HG03159 (cell line): Measurements from ENCODE around the gene SLC47A2.
"Not testable (repeated sequence)": the region's sequence is repeated elsewhere in the genome, so short reads cannot be mapped to it uniquely, and the experiment has no call there.

Experiments
- ATAC-seq: cut with Tn5 transposase; IDR thresholded peaks from one replicate; pipeline ENCODE4 v1.9.1; 2021; ENCODE audit warnings: mild to moderate bottlenecking, moderate library complexity; ENCODE audit not compliant: unreplicated experiment

Gene SLC47A2

GRCh38 chr17:19709841-19710240 is 6.5 kb downstream of the SLC47A2 start:
- ATAC-seq: no peak

- ATAC-seq: no peak
Observed at GRCh38 chr17:19708431-19709175, 7.8 kb downstream of the SLC47A2 start.

DNA sequence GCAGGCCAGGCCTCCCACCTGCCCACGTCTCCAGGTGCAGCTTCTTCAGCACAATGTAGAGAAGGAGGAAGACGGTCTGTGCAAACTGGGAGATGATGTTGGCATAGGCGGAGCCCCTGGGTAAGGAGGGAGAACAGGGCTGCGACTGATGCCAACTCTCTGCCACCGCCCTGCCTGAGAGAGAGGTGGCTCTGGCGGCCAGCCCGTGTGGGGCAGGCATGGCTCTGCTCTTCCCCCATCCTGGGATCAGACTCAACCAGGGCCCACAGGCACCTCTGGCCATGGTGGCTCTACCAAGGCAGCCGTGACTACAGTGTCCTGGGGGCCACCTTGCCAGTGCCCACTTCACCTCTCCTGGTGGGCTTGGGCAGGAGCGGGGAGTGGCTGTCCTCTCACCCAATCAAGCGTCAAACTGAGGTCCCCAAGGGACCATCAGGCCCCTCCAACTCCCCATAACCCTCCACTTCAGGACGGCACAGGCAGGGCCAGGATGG is 8.6 kb downstream of the SLC47A2 start:
- no peak for ATAC-seq

DNA sequence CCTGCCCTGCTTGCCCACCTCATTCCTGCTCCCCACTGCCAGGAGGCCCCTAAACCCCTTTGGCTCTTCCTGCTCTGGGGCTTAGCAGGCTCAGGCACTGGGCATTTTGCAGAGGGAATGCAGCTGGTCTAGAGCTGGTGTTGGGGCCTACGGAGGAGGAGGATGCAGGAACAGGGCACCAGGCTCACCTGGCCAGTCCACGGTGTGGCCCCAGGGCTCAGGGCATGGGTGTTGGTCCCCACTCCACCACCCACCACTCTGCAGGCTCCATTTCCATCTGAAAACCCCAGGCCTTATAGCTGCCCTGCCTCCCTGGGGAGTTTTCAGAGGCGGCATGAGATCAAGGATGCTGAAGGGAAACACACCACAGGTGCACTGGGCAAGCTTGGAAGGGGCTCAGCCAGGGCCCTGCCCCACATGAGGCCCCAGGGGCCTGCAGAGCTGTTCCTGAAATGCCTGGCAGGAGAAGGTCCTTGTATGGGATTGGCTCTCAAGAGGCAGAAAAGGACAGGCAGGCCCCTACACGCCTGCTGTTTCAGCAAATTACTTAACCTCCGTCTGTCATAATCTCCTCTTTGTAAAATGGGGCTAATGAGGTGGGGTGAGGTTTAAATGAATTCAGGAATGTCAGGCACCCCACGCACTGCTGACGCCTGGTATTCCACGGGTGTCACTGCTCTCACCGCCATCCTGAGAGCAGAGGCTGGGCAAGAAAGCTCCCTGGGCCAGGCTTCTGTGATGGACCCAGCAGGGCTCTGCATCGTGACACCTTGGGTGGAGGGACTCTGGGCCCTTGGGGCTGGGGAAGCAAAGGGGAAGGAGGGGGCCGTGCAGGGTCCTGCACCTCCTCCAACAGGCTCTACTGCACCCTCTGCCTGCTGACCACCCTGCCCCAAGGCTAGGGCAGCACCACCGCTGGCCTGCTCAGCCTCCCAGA is 9.3 kb downstream of the SLC47A2 start:
- no peak for ATAC-seq

DNA sequence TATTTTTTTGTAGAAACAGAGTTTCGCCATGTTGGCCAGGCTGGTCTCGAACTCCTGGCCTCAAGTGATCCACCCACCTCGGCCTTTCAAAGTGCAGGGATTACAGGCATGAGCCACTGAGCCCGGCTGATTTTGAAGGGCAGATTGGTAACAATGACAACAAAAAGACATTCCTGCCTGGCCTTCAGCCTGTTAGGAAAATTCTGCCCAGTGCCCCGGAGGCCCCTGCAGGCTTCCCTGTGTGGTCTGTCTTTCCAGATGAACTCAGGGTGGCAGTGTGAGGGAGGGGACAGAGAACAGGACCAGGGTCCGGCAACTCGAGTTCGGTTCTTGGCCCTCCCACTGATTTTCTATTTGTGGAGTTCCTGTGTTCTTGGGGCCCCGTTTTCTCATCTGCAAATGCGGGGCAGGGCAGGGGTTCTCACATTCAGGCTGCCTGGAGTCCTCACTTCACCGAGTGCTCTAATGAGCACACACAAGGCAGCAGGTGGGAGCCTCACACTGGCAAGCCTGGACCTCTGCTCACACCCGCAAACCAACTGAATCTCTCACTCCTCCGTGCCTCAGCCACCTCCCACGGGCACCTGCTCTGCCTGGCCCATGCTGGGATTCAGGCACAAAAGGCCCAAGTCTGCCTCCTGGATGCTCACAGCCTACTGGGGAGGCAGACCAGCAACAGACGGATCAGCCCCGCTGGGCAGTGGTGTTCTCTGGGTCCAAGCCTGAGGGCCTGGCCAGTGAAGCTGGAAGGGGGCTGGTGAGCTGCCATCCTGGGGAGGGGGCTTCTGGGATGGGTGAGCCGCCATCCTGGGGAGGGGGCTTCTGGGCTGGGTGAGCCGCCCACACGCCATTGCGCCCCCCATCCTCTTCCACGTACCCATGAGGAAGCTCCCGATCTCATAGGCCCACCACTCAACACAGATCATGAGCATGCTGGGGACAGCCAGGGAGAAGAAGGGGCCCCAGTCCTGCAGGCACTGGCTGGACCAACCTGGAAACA is 10.3 kb downstream of the SLC47A2 start:
- no peak for ATAC-seq

DNA sequence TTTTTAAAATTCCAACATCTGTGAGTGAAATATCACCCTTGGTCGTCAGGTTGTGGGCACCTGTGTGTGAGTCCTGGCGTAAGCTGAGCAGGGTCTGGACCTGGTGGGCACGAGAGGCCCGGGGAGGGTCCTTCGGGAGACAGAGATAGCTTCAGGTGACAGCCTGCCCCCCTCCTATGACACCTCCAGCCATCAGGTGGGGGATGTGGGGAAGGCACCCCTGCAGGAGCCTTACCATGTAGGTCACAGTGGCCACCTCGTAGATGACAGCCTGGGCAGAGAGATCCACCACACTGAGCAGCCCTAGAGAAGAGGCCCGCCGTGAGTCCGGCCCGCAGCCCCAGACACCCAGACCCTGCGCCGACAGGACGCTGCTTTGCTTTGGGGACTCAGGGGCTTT is 11.2 kb downstream of the SLC47A2 start:
- no peak for ATAC-seq

- no peak for ATAC-seq
Observed at GRCh38 chr17:19703828-19704613, 12.4 kb downstream of the SLC47A2 start.

- ATAC-seq: no peak
Observed at GRCh38 chr17:19703106-19703827, 13.1 kb downstream of the SLC47A2 start.

- no peak for ATAC-seq
Observed at GRCh38 chr17:19702217-19702641, 14.2 kb downstream of the SLC47A2 start.

DNA sequence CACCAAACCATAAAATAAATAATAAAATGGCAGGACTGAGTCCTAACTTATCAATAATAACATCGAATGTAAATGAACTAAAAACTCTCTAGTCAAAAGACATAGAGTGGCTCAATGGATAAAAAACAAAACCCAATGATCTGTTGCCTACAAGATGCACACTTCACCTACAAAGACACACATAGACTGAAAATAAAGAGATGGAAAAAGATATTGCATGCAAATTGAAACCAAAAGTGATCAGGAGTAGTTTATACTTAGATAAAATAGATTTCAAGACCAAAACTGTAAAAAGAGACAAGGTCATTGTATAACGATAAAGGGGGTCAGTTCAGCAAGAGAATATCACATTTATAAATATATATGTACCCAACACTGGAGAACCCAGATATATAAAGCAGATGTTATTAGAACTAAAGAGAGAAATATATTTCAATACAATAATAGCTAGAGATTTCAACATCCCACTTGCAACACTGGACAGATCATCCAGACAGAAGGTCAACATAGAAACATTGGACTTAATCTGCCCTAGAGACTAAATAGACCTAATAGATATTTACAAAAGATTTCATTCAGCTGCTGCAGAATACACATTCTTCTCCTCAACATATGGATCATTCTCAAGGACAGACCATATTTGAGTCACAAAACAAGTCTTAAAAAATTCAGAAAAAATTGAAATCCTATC is 29.8 kb downstream of the SLC47A2 start:
- ATAC-seq: no peak

- ATAC-seq: not testable (repeated sequence)
Observed at GRCh38 chr17:19684909-19685580, 31.3 kb downstream of the SLC47A2 start.

GRCh38 chr17:19683117-19683516 is 33.3 kb downstream of the SLC47A2 start:
- ATAC-seq: no peak

DNA sequence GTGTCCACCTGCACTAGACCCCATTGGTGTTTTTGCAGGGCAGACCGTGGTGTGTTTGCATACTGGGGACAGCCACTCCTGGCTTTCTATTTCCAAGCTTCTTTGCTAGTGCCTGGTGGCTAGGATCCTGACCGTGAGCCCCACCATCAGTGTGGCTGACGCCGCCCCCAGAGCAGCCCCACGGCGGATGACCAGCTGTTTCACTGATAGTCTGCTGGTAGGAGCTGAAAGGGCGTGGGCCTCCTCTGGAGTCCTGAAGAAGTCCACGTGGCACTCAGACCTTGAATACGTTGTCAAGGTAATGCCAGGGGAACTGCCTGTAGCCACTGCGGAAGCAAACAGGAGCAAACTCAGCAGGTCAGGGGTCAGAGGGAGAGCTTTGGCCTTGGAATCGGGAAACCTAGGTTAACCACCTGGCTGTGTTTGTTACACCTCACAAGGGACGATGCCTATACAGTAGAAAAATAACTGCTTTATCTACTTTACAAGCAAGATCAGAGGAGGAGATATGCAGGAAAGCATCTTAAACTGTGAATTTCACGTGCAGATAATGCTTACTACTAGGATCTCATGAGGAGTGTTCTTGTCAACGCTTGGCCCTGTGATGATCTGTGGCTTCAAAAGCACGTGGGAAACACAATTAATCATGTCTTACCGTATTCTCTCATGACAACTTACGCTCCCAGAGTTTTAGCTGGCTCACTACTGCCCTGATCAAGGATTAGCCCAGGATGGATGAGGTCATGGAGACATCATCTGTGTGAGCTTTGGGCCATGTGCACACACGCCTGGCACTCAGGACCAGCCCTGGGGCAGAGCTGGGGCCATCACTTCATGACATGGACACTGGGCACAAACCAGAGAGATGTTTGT is 37.6 kb downstream of the SLC47A2 start:
- ATAC-seq: no peak

GRCh38 chr17:19677736-19678379 is 38.5 kb downstream of the SLC47A2 start:
- no peak for ATAC-seq

DNA sequence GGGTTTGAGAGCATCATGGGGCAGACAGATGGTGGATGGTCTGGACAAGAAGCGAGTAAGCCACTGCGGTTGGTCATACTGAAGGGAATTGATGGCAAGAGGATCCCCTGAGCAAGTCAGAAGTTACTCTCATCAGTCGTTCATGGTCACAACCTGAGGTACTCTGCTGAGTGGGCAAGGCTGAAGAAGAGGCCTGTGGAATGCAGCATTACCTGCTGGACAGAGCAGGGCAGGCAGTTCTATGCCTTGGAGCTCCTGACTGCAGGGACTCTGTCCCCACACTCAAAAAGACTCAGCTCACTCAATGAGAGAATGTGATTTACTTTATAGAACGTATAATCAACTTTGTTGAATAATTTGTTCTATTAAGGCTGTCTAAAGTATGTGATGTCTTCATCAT is 39.5 kb downstream of the SLC47A2 start:
- no peak for ATAC-seq

- ATAC-seq: no peak
Observed at GRCh38 chr17:19673623-19674022, 42.8 kb downstream of the SLC47A2 start.
